Spleen (tissue), 7 donors: ENCODE data around the gene WFDC1.

Source experiments
- CTCF ChIP-seq, 11 experiments: fragments of 200-600 bp in 7 of 11; fragments of 450-650 bp in 4 of 11; sonication (generic) in 4 of 11; IDR thresholded peaks in 8 of 11; conservative IDR thresholded peaks in 3 of 11; 1 replicate in 7 of 11; 2 replicates in 4 of 11; pipeline versions ENCODE4 v1.4.0 to v1.8.0; 2016 to 2021; ENCODE audit warnings: antibody characterized with exemption in 11 of 11, inconsistent platforms in 4 of 11, mild to moderate bottlenecking in 1 of 11
- POLR2A ChIP-seq, 3 donors: fragments of 450-650 bp; IDR thresholded peaks; one replicate each; pipeline ENCODE4 v1.5.1; 2017; ENCODE audit warnings: antibody characterized with exemption in 3 of 3, mild to moderate bottlenecking in 1 of 3
- donor health status: DM: no; HTN: no; CAD: no; lungs with moderate emphysema.
- donor health status: DM: no; HTN: no; CAD: no.
- donor health status: DM: no; HTN: no; CAD: no.

GRCh38 chr16:84315422-84315821 is 20.7 kb downstream of the WFDC1 start:
- TF ChIP-seq POLR2A (IDR thresholded peaks at IDR 0.05) (no peak), CTCF (IDR thresholded peaks at IDR 0.05 in 8 of 11, conservative IDR thresholded peaks at IDR 0.05 in 3 of 11) (no peak)
